A549 (cell line): ENCODE data around the gene MAPK11. TPM values are rescaled to one million over a fixed set of nuclear protein-coding genes. Genes with fewer than 3 reads are reported as not detected.

ENCODE experiments used
- ATAC-seq, 2 experiments: fragments of 200-7000 bp in 1 of 2; fragments of >200 bp in 1 of 2; cut with Nextera tagmentation in 1 of 2; cut with Tn5 transposase in 1 of 2; 3 replicates each; pipeline versions ENCODE4 v1.8.0 to v1.9.1; 2018 to 2020; ENCODE audit warnings: mild to moderate bottlenecking in 1 of 2, moderate library complexity in 1 of 2
- CTCF ChIA-PET: fragments of 300-600 bp; sonication (Branson Sonifier 250); formaldehyde crosslinking; extraction: SDS; loops from one replicate; lab custom pipeline; 2021; ENCODE audit warnings: antibody characterized with exemption, inconsistent platforms; lab: Yijun Ruan, JAX
- POLR2A ChIA-PET: fragments of 350-600 bp; formaldehyde crosslinking; extraction: SDS; loops from one replicate; lab custom pipeline; 2021; ENCODE audit warnings: antibody characterized with exemption, inconsistent platforms; lab: Yijun Ruan, JAX
- DNase-seq, 2 experiments: peaks; one replicate each; pipeline versions ENCODE4 v3.0.0 to v3.0.0-alpha.2; 2011 to 2016; ENCODE audit warnings: low read depth in 1 of 2, low spot score in 1 of 2
- FAIRE-seq: peaks from 2 replicates; lab custom pipeline; 2011; peaks lifted over from hg19 to GRCh38; lab: Jason Lieb, UNC
- H3K27ac ChIP-seq, 2 experiments: fragments of >200 bp; sonication (Bioruptor Twin); formaldehyde crosslinking; 3 replicates each; pipeline ENCODE4 v1.5.1; 2016 to 2017
- H3K4me1 ChIP-seq: fragments of >200 bp; sonication (Bioruptor Twin); formaldehyde crosslinking; 3 replicates; pipeline ENCODE4 v1.6.1; 2016
- H3K4me2 ChIP-seq: fragments of >200 bp; sonication (Bioruptor Twin); formaldehyde crosslinking; 3 replicates; pipeline ENCODE4 v1.6.1; 2016
- H3K4me3 ChIP-seq: fragments of >200 bp; sonication (Bioruptor Twin); formaldehyde crosslinking; 3 replicates; pipeline ENCODE4 v1.5.1; 2016
- H3K9me3 ChIP-seq: fragments of >200 bp; sonication (Bioruptor Twin); formaldehyde crosslinking; 3 replicates; pipeline ENCODE4 v1.6.1; 2016
- BHLHE40 ChIP-seq: IDR thresholded peaks from 2 replicates; pipeline ENCODE4 v1.6.1; 2012; ENCODE audit warnings: low read depth, low read length, inconsistent platforms
- CBX8 ChIP-seq: fragments of 200-600 bp; sonication (generic); IDR thresholded peaks from 2 replicates; pipeline ENCODE4 v1.6.1; 2016
- CHD2 ChIP-seq: fragments of 150-350 bp; IDR thresholded peaks from 2 replicates; pipeline ENCODE4 v1.6.1; 2014; ENCODE audit warnings: low read length; ENCODE audit not compliant: partially characterized antibody
- EHF ChIP-seq: fragments of 250-450 bp; sonication (Bioruptor Pico); IDR thresholded peaks from 2 replicates; pipeline ENCODE4 v1.5.0; 2020; ENCODE audit warnings: mild to moderate bottlenecking
- EHMT2 ChIP-seq: fragments of 200-600 bp; sonication (generic); IDR thresholded peaks from 2 replicates; pipeline ENCODE4 v1.6.1; 2016; ENCODE audit warnings: antibody characterized with exemption, low read depth, mild to moderate bottlenecking, moderate library complexity
- EP300 ChIP-seq, 2 experiments: fragments of >200 bp; sonication (Bioruptor Twin); formaldehyde crosslinking; IDR thresholded peaks; 2 replicates in 1 of 2; 3 replicates in 1 of 2; pipeline ENCODE4 v1.6.1; 2016 to 2017
- ESRRA ChIP-seq: fragments of 150-350 bp; IDR thresholded peaks from 2 replicates; pipeline ENCODE4 v1.6.1; 2014; ENCODE audit warnings: mild to moderate bottlenecking, low read length, borderline replicate concordance
- FOSL2 ChIP-seq, 2 experiments: fragments of 450-650 bp in 1 of 2; fragments of >200 bp in 1 of 2; sonication (Bioruptor Twin) in 1 of 2; formaldehyde crosslinking; IDR thresholded peaks; 2 replicates each; pipeline versions ENCODE4 v1.5.0 to v1.6.1; 2016 to 2020; ENCODE audit warnings: mild to moderate bottlenecking in 1 of 2, moderate library complexity in 1 of 2
- FOXS1 ChIP-seq: fragments of 250-450 bp; sonication (Bioruptor Pico); IDR thresholded peaks from 2 replicates; pipeline ENCODE4 v1.5.0; 2020; ENCODE audit warnings: mild to moderate bottlenecking, moderate library complexity
- HOXB13 ChIP-seq: fragments of 250-450 bp; sonication (Bioruptor Pico); IDR thresholded peaks from 2 replicates; pipeline ENCODE4 v1.5.0; 2020; ENCODE audit warnings: low read depth, mild to moderate bottlenecking, moderate library complexity
- JUN ChIP-seq, 2 experiments: fragments of >200 bp; sonication (Bioruptor Twin); formaldehyde crosslinking; IDR thresholded peaks; 2 replicates in 1 of 2; 3 replicates in 1 of 2; pipeline ENCODE4 v1.6.1; 2016 to 2017
- KDM1A ChIP-seq: fragments of 200-600 bp; sonication (generic); IDR thresholded peaks from 2 replicates; pipeline ENCODE4 v1.6.1; 2016; ENCODE audit warnings: low read depth, mild to moderate bottlenecking
- KDM5A ChIP-seq: fragments of 200-600 bp; sonication (generic); IDR thresholded peaks from 2 replicates; pipeline ENCODE4 v1.6.1; 2016; ENCODE audit warnings: antibody characterized with exemption, mild to moderate bottlenecking
- MAX ChIP-seq: IDR thresholded peaks from 2 replicates; pipeline ENCODE4 v1.6.1; 2012
- MAZ ChIP-seq: fragments of 150-350 bp; IDR thresholded peaks from 2 replicates; pipeline ENCODE4 v1.6.1; 2014; ENCODE audit warnings: antibody characterized with exemption, low read depth, low read length, borderline replicate concordance
- NFE2L2 ChIP-seq: fragments of 150-350 bp; conservative IDR thresholded peaks from 2 replicates; pipeline ENCODE4 v1.6.1; 2014; ENCODE audit warnings: low read length
- NR3C1 ChIP-seq: fragments of >200 bp; sonication (Bioruptor Twin); formaldehyde crosslinking; IDR thresholded peaks from 3 replicates; pipeline ENCODE4 v1.6.1; 2017
- POLR2AphosphoS2 ChIP-seq: conservative IDR thresholded peaks from 2 replicates; pipeline ENCODE4 v1.6.1; 2012; ENCODE audit warnings: low read length, improper control_type of control experiment, inconsistent platforms
- RARB ChIP-seq: fragments of 250-450 bp; sonication (Bioruptor Pico); IDR thresholded peaks from 2 replicates; pipeline ENCODE4 v1.8.0; 2021; ENCODE audit warnings: mild to moderate bottlenecking, moderate library complexity
- RCOR1 ChIP-seq: fragments of 150-350 bp; IDR thresholded peaks from 2 replicates; pipeline ENCODE4 v1.6.1; 2014; ENCODE audit warnings: antibody characterized with exemption, low read length, low read depth
- REST ChIP-seq: fragments of 200-600 bp; sonication (generic); IDR thresholded peaks from 2 replicates; pipeline ENCODE4 v1.6.1; 2016; ENCODE audit warnings: antibody characterized with exemption, mild to moderate bottlenecking, moderate library complexity
- RFX5 ChIP-seq: fragments of 450-650 bp; IDR thresholded peaks from 2 replicates; pipeline ENCODE4 v1.7.1; 2014; ENCODE audit warnings: antibody characterized with exemption, mild to moderate bottlenecking, moderate library complexity
- RNF2 ChIP-seq: fragments of 200-600 bp; sonication (generic); IDR thresholded peaks from 2 replicates; pipeline ENCODE4 v1.6.1; 2016; ENCODE audit warnings: low read depth, mild to moderate bottlenecking, antibody characterized with exemption, moderate library complexity, borderline replicate concordance
- SMC3 ChIP-seq: fragments of >200 bp; sonication (Bioruptor Twin); formaldehyde crosslinking; IDR thresholded peaks from 3 replicates; pipeline ENCODE4 v1.6.1; 2018; ENCODE audit warnings: inconsistent platforms
- SREBF2 ChIP-seq: fragments of 450-650 bp; IDR thresholded peaks from 2 replicates; pipeline ENCODE4 v1.6.1; 2014; ENCODE audit warnings: mild to moderate bottlenecking, moderate library complexity
- ZNF302 ChIP-seq: fragments of 250-450 bp; sonication (Bioruptor Pico); IDR thresholded peaks from 2 replicates; pipeline ENCODE4 v1.9.0; 2021; ENCODE audit warnings: inconsistent platforms, mild to moderate bottlenecking, moderate library complexity
- WGBS: methylation state at CpG from one replicate; pipeline ENCODE4 v1.1.6; 2017; ENCODE audit errors: missing lambda C conversion rate; 5-methylcytosine and 5-hydroxymethylcytosine counted together
- polyA plus RNA-seq, 4 experiments: library from polyadenylated mRNA; depleted of rRNA in 3 of 4; stranded (reverse); fragments of >200 nt; fragmentation: RNase III in 1 of 4; extraction: RNeasy Plus Mini Kit Qiagen cat#74134 plus additional on column Dnase treatment in 1 of 4; gene quantifications; 2 replicates in 3 of 4; 3 replicates in 1 of 4; pipeline ENCODE4 v1.2.3, GENCODE V29; 2011 to 2017
- TF ChIP-seq, protein P1 (sequence below): IDR thresholded peaks from 2 replicates; pipeline ENCODE4 v1.6.1; 2012; ENCODE audit warnings: low read depth, borderline replicate concordance
- TF ChIP-seq, protein P2 (sequence below): fragments of 150-350 bp; IDR thresholded peaks from 2 replicates; pipeline ENCODE4 v1.6.1; 2014; ENCODE audit warnings: low read depth, mild to moderate bottlenecking, low read length

Gene MAPK11
- polyA plus RNA-seq, 2 of the 4 experiments (the other 2 are of a cell fraction): 1.6 to 5.5 TPM

GRCh38 chr22:50228366-50228765, 41.8 kb downstream of the MAPK11 start:
- no peak overlapping the region for H3K4me3 ChIP-seq
- H3K4me2 ChIP-seq: no peak overlapping the region
- WGBS: 92% methylated on average over 5 of the region's 9 CpGs
- POLR2A ChIA-PET: no interaction called here
- DNase-seq (no peak), ATAC-seq (no peak)
- H3K4me1 ChIP-seq: no peaks in the 10 kb centered on the region
- no peak overlapping the region for H3K27ac ChIP-seq
- TF ChIP-seq KDM5A: no peak
- TF ChIP-seq ESRRA: no peak
- no peak for TF ChIP-seq JUN (IDR thresholded peaks at IDR 0.05)
- TF ChIP-seq SMC3: no peak
- no peak for TF ChIP-seq SREBF2
- TF ChIP-seq REST: no peak
- no peak for TF ChIP-seq BHLHE40
- no peak for TF ChIP-seq NR3C1
- TF ChIP-seq HOXB13: no peak
- no peak for TF ChIP-seq RNF2
- TF ChIP-seq EP300 (IDR thresholded peaks at IDR 0.05): no peak
- no peak for TF ChIP-seq CHD2
- TF ChIP-seq, protein P1, sequence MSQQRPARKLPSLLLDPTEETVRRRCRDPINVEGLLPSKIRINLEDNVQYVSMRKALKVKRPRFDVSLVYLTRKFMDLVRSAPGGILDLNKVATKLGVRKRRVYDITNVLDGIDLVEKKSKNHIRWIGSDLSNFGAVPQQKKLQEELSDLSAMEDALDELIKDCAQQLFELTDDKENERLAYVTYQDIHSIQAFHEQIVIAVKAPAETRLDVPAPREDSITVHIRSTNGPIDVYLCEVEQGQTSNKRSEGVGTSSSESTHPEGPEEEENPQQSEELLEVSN: no peak
- no peak for TF ChIP-seq FOXS1 (CRISPR knock-in tag)
- no peak for TF ChIP-seq KDM1A
- no peak for TF ChIP-seq RCOR1
- no peak for TF ChIP-seq RFX5
- no peak for TF ChIP-seq ZNF302
- TF ChIP-seq, all 56 proteins: peak for 0
- FAIRE-seq: no peak
- H3K9me3 ChIP-seq: no peaks in the 10 kb centered on the region
- CTCF ChIA-PET: interaction anchor here (1.0 to 2.7 kb wide), 3 partner anchors 9 to 80 kb away, joined by 3 to 10 read pairs (median 4); no protein-coding TSS in a partner anchor

DNA sequence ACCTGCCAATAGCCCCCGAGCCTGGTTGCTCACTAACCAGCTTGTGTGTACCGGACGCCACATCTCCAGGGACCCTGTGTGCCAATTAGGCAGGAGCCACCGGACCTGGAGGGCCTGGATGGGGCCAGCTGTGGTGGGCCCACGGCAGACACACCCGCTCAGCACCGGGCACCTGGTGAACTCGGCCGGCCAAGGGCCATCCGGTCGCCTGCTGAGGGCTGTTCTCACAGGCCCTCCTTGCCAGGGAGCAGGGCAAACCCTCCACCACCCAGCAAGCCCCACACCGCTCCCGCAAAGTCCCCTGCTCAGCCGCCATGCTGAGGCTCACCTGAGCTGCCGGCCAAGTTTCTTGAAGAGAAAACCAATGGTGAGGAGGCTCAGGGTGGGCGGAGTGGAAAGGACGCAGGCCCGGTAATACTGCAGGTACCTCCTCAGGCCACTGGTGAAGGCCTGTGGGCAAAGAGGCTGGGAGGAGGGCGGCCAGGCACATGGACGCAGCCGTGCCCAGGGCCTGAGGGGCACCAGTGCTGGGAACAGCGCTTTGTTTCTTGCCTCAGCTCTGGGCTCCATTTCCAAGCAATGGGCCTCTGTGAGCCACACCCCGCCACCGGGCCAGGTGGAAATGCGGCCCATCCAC, 42.5 kb downstream of the MAPK11 start:
- ATAC-seq (no peak), DNase-seq (no peak), FAIRE-seq (no peak)
- WGBS: 89% methylated on average over 15 of the region's 25 CpGs
- TF ChIP-seq RNF2 (no peak), ESRRA (no peak), CBX8 (no peak), MAZ (no peak), KDM1A (no peak), NFE2L2 (no peak), RARB (no peak), SREBF2 (no peak), EHMT2 (no peak), POLR2AphosphoS2 (no peak), MAX (no peak), FOSL2 (IDR thresholded peaks at IDR 0.05) (no peak), FOSL2 (CRISPR knock-in tag; IDR thresholded peaks at IDR 0.05) (no peak), ZNF302 (no peak), EHF (CRISPR knock-in tag) (no peak), KDM5A (no peak), HOXB13 (no peak), RCOR1 (no peak)
- TF ChIP-seq, protein P2, sequence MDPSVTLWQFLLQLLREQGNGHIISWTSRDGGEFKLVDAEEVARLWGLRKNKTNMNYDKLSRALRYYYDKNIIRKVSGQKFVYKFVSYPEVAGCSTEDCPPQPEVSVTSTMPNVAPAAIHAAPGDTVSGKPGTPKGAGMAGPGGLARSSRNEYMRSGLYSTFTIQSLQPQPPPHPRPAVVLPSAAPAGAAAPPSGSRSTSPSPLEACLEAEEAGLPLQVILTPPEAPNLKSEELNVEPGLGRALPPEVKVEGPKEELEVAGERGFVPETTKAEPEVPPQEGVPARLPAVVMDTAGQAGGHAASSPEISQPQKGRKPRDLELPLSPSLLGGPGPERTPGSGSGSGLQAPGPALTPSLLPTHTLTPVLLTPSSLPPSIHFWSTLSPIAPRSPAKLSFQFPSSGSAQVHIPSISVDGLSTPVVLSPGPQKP: no peak
- H3K4me2 ChIP-seq: no peak overlapping the region
- no peak overlapping the region for H3K27ac ChIP-seq
- POLR2A ChIA-PET: no interaction called here
- no peaks in the 10 kb centered on the region for H3K9me3 ChIP-seq
- H3K4me1 ChIP-seq: no peaks in the 10 kb centered on the region
- H3K4me3 ChIP-seq: no peak overlapping the region
- CTCF ChIA-PET: interaction anchor here (1.0 to 2.7 kb wide), 3 partner anchors 10 to 79 kb away, joined by 3 to 10 read pairs (median 4); no protein-coding TSS in a partner anchor
